NCI-H446 treated with DMSO at 0.1 percent for 48 hours (cell line): ENCODE results near the gene WIPI1.
"Not testable (repeated sequence)": the region's sequence is repeated elsewhere in the genome, so short reads cannot be mapped to it uniquely, and the experiment has no call there.

ENCODE experiments used
- DNase-seq: peaks from one replicate; lab custom pipeline; 2025; lab: John Stamatoyannopoulos, UW

WIPI1 gene

DNA sequence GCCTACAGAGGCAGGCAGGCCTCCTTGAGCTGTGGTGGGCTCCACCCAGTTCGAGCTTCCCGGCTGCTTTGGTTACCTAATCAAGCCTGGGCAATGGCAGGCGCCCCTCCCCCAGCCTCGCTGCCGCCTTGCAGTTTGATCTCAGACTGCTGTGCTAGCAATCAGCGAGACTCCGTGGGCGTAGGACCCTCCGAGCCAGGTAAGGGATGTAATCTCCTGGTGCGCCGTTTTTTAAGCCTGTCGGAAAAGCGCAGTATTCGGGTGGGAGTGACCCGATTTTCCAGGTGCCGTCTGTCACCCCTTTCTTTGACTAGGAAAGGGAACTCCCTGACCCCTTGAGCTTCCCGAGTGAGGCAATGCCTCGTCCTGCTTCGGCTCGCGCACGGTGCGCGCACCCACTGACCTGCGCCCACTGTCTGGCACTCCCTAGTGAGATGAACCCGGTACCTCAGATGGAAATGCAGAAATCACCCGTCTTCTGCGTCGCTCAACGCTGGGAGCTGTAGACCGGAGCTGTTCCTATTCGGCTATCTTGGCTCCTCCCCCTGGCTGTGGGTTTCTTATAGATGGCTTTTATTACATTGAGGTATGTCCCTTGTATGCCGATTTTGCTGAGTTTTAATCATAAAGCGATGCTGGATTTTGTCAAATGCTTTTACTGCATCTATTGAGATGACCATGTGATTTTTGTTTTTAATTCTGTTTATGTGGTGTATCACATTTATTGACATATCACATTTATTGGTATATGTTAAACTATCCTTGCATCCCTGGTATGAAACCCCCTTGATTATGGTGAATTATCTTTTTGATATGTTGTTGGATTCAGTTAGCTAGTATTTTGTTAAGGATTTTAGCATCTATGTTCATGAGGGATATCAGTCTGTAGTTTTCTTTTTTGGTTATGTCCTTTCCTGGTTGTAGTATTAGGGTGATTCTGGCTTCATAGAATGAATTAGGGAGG lies 43.4 kb downstream of the WIPI1 start:
- DNase-seq: not testable (repeated sequence)

DNA sequence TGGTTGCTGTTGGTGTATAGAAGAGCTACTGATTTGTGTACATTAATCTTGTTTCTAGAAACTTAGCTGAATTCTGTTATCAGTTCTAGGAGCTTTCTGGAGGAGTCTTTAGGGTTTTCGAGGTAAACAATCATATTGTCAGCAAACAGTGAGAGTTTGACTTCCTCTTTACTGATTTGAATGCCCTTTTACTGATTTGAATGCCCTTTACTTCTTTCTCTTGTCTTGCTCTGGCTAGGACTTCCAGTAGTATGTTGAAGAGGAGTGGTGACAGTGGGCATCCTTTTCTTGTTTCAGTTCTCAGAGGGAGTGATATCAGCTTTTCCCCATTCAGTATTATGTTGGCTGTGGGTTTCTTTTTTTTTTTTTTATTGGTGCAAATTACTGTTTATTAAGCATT lies 49.6 kb downstream of the WIPI1 start:
- not testable (repeated sequence) for DNase-seq

DNA sequence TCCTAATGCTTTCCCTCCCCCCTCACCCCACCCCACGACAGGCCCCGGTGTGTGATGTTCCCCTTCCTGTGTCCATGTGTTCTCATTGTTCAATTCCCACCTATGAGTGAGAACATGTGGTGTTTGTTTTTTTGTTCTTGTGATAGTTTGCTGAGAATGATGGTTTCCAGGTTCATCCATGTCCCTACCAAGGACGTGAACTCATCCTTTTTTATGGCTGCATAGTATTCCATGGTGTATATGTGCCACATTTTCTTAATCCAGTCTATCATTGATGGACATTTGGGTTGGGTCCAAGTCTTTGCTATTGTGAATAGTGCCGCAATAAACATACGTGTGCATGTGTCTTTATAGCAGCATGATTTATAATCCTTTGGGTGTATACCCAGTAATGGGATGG lies 53.5 kb downstream of the WIPI1 start:
- DNase-seq: not testable (repeated sequence)

DNA sequence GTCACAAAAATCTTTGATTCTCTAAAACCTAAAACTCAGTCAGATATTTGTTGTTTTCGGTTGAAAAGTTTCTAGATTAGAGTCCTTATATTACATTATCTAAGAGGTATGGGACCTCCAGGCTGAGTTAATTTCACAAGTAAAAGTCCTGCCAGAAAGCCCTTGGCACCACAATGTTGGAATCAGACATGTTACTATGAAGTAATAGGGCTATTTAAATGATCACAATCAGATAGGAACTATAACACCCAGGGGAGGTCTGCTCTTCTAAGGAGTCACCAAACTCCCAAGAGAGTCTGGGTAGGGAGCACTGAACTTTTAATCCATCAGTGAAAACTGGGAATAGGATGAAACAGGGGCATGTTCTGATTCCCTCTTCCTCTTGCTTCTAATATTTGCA lies 54.2 kb downstream of the WIPI1 start:
- no peak for DNase-seq

DNA sequence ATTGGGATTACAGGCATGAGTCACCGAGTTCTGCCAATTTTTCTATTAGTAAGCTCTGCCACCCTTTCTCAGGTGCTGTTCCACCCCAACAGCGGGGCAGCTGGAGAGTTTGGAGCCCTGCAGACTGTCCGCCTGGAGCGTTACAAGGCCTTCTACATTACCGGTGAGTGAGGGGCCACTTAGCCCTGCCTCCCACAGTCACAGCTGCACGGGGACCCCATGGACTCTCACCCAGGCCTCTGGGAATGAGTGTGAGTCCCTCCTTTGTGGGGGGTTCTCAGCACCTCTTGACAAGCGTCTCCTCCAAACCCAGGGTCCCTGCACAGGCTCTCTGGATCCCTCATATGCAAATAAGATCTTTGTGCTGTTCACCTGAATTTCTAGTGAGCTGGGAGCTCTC lies 56.0 kb downstream of the WIPI1 start:
- no peak for DNase-seq

DNA sequence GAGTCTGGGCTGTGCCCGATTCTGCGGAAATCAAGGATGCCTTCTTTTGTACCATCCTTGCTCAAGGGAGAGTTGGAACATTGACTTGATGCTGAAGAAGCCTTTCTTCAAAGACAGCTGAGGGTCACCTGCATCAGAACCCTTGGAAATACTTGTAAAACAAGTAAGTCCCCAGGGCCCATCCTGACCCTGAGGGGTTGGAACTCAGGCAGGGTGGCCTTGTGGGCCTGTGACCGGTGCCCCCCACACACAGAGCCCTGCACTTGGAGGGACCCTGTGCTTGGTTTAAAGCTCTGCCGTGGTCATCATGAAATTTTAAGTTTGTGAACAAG lies 56.9 kb downstream of the WIPI1 start:
- DNase-seq: no peak

DNA sequence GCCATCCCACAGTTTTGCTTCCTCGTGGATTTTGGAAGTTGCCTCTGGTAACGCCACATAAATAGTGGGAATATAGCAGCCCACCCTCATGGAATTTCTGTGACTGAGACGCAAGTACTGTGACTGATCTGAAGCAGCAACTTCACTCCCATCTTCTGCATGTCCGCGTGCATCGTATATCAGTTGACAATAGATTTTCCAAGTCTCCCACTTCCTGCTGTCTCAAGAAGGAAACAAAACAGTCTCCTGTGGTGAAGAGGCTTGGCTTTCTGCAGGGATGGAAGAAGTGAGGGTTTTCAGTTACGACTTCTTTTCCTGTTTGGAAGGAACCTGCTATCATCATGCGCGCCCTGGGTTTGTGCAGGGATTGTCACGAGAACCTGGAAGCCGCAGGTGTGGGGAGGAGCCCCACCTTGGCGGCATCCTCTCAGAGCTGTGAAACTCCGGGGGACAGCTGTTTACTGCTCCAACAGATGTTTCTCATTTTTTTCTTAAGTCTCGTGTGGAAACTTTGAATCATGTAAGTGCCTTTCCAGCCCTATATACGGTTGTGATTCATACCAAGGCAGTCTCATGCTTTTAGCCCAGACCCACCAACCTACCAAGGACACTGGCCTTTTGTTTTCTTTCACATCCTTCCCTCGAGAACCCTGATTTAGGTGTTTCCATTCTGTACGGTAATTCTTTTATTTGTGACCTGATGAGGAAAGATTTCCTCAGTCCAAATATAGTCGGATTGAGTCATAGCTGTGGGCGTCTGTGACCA lies 57.5 kb downstream of the WIPI1 start:
- no peak for DNase-seq

DNA sequence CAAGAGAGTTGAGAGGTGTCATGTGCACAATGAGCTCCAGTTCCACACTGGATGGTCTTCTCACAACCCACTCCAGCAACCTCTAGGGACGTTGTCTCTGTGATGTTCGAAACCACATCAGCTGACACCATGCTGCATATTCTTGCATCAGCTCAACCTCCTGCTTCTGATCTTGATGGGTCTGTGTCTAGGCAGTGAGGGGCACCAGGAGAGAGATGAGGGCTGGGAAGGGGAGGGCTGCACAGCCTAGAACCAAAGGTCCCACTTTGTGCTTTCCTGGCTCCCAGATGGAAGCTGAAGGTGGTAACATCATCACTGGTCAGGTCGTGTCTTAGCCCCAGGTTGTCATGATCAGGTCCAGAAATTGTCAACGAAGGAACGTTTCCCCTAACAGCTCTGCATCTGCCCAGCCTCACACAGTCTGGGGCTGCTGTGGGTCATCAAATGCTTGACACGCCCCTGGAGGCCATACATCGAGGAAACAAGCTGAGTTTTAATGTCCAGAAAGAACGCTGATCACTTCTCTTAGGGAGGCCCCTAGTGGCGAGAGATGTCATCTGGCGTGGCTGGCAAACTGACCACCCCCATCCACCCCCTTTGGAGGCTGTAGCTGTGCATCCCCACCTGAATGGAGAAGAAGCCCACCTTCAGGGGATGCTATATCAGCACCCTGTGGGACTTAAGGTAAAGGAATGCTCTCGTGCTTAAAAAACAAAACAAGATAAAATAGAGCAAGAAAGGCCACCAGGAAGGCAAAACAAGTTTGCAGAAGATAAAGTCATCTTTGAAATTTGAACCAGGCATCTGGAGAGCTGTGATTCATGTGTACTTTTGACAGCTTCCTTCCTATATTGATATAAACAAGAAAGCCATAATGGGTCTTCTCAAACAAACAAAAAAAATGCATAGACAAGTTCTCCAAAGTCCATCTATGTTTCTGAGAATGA lies 58.3 kb downstream of the WIPI1 start:
- DNase-seq: no peak

DNA sequence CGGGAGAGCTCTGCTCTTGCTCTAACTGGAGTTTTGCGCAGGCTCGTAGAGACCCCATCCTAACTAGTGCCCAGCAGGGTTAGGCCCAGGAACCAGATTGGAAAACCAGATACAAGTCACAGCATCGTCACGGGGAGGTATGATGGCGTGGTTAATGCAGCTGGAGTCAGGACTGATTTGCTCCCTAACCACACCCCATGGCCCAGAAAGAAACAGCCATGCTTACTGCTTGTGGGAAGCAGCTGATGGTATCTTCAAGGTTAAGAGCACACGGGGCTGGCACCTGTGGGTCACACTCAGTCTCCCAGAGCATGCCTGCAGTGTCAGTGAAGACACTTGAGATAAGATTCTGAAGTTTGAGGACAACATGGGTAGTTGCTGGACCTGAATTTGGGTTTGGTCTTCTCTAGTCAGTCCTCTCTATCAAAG lies 60.2 kb downstream of the WIPI1 start:
- DNase-seq: no peak

DNA sequence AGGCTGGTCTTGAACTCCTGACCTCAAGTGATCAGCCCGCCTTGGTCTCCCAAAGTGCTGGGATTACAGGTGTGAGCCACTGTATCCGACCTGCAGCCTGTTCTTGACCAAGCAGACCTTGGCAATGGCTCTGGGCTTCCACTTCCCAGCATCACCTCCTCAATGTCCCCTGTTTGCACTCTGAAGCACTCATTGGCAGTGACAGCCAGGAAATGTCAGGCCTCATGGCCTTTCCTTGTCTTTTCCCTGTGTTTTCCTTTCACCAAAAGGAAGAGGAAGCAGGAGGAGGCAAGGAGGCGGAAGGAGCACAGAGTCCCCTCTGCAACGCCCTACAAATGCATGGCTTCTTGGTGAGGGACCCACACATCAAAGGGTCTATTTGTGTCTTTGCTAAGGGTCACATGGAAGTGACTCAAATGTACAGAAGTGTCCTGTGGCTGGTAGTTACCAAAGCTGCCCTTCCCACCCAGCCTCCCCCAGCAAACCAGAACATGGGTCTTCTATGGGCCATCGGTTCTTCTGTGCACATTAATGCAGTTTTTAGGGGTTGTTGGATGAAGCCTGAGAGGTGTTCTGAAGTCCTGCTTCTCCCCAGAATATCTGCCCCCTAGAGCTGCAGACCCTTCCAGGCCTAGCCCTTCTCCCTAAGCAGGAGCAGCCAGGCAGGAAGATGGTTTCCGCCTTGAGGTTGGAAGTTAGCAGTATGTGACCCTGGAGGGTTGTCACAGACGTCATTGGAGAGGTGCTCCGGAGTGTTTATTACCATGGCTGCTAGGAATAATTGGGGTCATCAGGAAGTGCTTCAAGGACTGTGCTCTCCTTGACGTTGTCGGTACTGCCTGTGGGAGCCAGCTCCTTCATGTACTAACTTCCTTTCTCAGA lies 60.8 kb downstream of the WIPI1 start:
- DNase-seq: no peak

DNA sequence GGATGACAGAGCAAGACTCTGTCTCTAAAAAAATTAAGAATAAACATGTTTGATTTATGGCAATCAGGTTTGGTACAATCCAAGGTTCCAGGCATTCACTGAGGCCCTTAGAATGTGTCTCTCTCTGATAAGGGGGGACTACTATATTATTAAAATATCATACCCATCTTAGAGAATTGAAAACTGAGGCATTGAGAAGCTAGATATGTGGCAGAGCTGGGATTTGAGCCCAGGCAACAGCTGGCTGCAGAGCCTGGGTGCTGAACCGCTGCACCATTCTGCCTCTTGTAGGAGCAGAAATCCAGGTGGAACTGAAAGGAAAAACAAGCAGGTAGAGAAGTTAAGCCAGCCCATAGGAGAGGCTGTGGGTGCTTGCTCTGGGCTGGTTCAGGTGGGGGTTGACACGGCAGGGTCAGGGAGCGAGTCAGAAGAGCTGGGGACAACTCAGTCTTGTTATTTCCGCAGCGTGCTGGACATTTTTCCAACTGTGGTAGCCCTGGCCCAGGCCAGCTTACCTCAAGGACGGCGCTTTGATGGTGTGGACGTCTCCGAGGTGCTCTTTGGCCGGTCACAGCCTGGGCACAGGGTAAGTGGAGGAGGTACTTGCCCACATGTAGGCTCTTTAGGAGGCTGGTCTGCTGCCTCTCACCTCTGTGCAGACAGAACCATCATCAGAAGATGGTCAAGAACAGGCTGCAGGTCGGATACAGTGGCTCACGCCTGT lies 62.5 kb downstream of the WIPI1 start:
- DNase-seq: no peak

DNA sequence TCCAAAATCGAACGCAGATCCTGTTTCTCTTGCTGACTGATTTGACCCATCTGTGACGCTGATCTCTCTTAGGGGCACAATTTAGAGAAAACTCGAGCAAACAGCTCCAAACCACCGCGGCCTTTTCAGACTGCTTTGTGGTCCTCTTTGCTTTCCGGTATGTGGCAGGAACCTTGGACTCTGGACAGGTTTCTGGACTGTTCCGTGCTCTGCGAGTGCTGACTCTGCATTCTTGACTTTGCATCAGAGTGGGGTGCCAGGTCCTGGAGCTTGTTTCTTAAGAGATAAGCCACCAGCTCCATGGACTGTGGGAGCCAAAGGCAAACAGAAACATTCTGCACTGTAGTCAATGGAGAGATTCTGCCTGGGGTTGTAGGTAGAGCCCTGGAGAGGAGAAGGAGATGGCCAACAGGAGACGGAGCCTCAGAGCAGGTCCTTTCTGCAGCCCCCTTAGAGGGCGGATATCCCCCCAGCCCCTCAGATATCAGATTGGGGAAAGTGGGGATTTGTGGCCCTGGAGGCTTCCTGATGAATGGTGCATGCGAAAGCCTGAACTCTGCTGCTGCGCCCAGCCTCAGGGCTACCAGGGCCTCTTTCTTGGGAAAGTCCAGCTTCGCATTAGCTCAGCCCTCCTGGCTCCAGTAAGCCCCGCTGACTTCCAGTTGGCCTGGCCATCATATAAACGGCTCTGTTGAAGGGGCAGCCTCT lies 65.6 kb downstream of the WIPI1 start:
- no peak for DNase-seq

DNA sequence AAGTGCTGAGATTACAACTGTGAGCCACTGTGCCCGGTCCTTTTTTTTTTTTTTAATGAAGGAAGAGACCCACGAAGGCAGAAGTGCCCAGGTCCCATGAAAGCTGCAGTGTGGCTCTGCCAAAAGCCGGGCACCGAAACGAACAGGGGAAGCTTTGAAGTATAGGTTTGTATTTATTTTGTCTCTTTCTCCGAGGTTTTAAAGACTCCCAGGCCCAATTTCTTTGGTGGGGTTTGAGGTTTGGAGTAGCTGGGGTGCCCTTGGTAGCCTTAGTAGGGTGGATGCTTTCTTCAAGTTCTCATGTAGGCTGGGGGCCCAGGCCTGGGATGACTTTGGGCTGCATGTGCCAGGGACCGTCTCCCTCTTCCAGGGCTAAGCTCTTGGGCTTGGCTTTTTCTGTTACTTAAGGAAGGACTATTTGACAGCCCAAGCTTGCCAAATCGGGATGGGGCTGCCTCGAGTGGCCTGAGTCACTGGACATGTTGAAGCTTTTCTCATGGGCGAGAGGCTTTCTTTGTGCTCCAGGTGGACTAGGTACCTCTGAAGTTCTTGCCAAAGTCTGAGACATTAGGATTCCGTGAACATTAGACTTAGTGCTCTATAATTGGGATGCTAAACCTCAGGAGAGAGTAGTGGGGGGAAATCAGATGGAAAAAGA lies 66.3 kb downstream of the WIPI1 start:
- DNase-seq: no peak

DNA sequence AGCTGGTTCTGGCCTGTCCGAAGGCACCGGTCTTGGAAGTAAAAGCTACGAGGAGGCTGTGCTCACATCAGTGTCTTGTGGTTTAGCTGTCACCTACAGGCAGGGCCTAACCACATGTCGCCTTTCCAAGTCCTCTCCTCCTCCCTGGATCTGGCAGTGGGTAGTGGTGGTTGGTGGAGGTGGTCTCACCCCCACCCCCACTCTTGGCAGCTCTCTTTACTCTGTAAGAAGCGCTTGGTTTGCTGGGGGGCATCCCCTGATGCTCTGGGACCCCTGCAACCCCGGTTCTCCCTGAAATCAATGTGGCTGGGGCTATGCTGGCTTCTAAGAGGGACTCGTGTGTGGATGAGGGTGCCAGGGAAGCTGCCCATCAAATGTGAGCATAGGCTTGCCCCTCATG lies 68.3 kb downstream of the WIPI1 start:
- no peak for DNase-seq

DNA sequence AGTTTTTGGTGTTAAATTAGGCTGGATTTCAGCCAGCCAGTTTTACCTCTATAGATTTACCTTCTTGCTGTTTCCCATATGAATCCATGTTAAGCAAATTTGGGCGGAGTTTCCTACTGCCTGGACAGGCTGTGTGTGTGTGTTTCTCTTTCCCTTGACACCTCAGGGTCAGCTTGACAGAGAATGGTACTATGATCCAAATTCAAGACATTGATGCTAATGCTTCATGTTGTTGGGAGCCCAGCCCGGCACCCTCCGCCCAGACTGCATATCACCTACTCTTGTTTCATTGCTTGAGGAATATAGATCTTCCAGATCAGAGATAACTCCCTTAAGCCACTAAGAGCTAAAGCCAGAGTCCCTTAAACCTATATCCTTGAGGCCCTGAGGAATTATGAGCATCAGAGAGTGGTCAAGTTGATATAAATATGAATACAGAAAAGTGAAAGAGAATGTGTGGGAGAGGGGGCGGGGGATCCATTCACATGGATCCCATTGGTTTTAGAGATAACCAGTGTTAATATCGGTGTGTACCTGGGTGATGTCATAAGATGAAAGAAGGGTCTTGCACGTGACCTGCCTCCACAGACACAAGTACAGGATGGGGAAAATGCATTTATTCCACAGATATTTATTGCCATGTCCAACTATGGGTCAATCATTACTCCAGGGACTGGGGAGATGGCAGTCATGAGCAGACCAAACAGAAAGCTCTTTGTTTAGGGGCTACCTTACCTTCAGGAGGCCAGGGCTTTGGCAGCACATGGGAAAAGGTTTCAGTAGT lies 69.7 kb downstream of the WIPI1 start:
- no peak for DNase-seq

DNA sequence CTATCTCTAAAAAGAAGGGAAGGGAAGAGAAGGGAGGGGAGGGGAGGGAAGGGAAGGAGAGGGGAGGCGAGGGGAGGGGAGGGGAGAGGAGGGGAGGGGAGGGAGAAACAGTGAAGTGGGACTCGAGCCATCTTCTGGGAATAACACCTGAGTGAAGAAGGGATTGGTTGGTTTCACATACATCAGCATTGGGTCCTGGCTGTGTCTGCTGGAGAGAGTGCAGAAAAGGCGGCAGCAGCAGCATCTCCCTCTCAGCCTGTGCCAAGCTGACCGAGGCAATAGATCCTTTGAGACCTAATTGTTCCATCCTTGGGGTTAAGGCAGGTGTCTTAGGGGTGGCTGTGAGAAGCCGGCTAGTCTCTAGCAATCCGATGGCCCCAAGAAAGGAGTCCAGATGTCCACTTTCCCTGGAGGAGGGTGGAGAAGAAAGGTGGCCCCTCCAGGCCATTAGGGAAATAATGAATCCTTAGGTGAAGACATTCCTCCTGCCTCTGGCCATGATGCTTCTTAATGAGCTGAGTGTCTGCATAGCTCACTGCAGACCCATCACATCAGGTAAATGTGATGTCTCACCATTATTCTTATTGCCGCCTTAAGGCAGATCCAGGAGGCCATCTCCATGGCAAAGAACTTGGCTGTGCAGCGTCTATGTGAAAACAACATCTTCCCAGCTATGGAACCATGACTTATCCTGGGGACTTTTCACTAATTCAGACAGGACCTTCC lies 71.6 kb downstream of the WIPI1 start:
- no peak for DNase-seq

DNA sequence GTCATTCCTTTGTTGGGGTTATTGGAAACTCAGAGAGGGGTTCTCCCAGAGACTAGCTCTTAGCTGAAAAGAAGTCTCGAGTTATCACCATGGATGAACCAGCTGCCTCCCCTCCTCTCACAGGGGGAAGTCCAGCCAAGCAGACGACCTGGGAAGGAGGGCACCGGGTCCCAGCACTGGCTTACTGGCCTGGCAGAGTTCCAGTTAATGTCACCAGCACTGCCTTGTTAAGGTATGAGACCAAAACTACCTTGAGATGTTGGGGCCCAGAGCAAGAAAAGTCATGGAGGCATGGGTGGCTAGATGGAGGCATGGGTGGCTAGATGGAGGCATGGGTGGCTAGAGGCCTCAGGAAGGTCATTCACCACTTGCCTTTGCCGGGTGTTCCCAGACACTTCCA lies 72.4 kb downstream of the WIPI1 start:
- DNase-seq: no peak

DNA sequence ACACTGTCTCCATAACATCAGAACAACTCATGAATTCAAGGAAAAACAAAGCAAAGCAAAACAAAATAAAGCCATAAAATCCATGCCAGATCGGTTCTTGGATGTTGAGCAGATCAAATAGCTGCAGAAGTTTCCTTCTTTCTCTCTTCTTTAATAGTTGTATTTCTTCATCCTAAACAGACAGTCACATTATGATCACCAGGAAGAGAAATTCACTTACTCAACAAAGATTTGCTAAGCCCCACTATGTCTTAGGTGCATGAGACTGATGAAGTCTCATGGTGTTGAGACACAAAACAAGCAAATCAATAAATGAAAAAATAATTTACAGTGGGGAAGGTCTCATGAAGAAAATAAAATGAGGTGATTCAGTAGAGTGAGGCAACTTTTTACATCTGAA lies 72.8 kb downstream of the WIPI1 start:
- DNase-seq: no peak
